Body of pancreas (tissue), 4 donors: Measurements from ENCODE around the gene CNTRL.

ENCODE experiments used
- CTCF ChIP-seq, 7 experiments: fragments of 450-650 bp in 4 of 7; fragments of 200-600 bp in 3 of 7; sonication (generic) in 3 of 7; IDR thresholded peaks; one replicate each; pipeline ENCODE4 v1.5.1; 2016 to 2019; ENCODE audit warnings: antibody characterized with exemption in 7 of 7
- POLR2A ChIP-seq, 3 donors: fragments of 450-650 bp; IDR thresholded peaks; one replicate each; pipeline ENCODE4 v1.6.1; 2016; ENCODE audit warnings: antibody characterized with exemption in 3 of 3, mild to moderate bottlenecking in 2 of 3

DNA sequence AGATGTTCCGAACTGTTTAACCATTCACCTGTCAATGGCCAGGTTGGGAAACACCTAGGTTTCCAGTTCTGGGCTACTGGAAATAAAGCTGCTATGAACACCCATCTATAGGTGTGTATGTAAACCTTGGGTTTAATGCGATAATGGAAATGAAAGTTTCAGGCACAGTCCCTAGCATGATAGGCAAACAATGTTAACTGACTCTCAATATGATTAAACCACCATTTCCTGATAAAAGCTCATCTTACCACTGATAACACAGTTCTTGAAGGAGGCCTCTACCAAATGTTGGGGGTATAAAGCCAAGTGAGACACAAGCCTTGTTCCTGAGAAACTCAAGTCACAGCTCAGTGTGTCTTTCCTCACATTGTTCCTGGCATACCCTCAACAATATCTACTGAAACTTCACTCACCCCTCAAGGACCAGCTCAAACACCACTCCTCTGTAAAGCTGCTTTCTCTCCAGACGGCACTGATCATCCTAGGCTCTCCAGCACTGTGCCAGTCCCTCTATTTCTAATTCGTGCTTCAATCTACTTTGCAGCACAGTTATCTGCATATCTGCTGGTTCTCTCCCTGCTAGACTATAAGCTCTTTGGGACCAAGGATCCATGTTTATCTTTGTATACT is 111.1 kb downstream of the CNTRL start:
- TF ChIP-seq CTCF (IDR thresholded peaks at IDR 0.05) = no peak
- no peak for TF ChIP-seq POLR2A (IDR thresholded peaks at IDR 0.05)
